GM19397 (cell line): Measurements from ENCODE around the gene ABCC4.

Experiments used
- ATAC-seq: cut with Tn5 transposase; IDR thresholded peaks from one replicate; pipeline ENCODE4 v1.9.1; 2021; ENCODE audit warnings: mild to moderate bottlenecking, moderate library complexity; ENCODE audit not compliant: unreplicated experiment

Gene ABCC4

GRCh38 chr13:95258619-95259194, 42.5 kb downstream of the ABCC4 start:
- ATAC-seq: peak; percentile 64

- no peak for ATAC-seq
These were observed 43.2 kb downstream of the ABCC4 start for GRCh38 chr13:95258098-95258497.

- no peak for ATAC-seq
These were observed 45.2 kb downstream of the ABCC4 start for GRCh38 chr13:95256091-95256490.

GRCh38 chr13:95255072-95255732, 46.0 kb downstream of the ABCC4 start:
- no peak for ATAC-seq

GRCh38 chr13:95254339-95254738, 46.9 kb downstream of the ABCC4 start:
- no peak for ATAC-seq

- no peak for ATAC-seq
These were observed 48.2 kb downstream of the ABCC4 start for GRCh38 chr13:95253033-95253432.

GRCh38 chr13:95251641-95252040, 49.6 kb downstream of the ABCC4 start:
- peak; percentile 36 for ATAC-seq

GRCh38 chr13:95250961-95251360, 50.3 kb downstream of the ABCC4 start:
- peak; percentile 40 for ATAC-seq

- no peak for ATAC-seq
These were observed 52.3 kb downstream of the ABCC4 start for GRCh38 chr13:95248953-95249352.

- ATAC-seq: no peak
These were observed 53.4 kb downstream of the ABCC4 start for GRCh38 chr13:95247852-95248251.

- ATAC-seq: no peak
These were observed 54.1 kb downstream of the ABCC4 start for GRCh38 chr13:95247171-95247570.

- no peak for ATAC-seq
These were observed 54.8 kb downstream of the ABCC4 start for GRCh38 chr13:95246292-95247082.

- ATAC-seq: no peak
These were observed 56.2 kb downstream of the ABCC4 start for GRCh38 chr13:95245071-95245470.

GRCh38 chr13:95243207-95243606, 58.0 kb downstream of the ABCC4 start:
- no peak for ATAC-seq

GRCh38 chr13:95241321-95241720, 59.9 kb downstream of the ABCC4 start:
- no peak for ATAC-seq

GRCh38 chr13:95239283-95239682, 62.0 kb downstream of the ABCC4 start:
- ATAC-seq: peak; percentile 43

GRCh38 chr13:95237310-95237870, 63.9 kb downstream of the ABCC4 start:
- no peak for ATAC-seq

- no peak for ATAC-seq
These were observed 64.5 kb downstream of the ABCC4 start for GRCh38 chr13:95236774-95237173.

- ATAC-seq: no peak
These were observed 65.3 kb downstream of the ABCC4 start for GRCh38 chr13:95235974-95236373.

GRCh38 chr13:95235199-95235756, 66.0 kb downstream of the ABCC4 start:
- ATAC-seq: no peak

- peak; percentile 79 for ATAC-seq
These were observed 67.0 kb downstream of the ABCC4 start for GRCh38 chr13:95234242-95234641.
